A673 (cell line): ENCODE data around the gene IFI44L.

Source experiments
- CTCF ChIP-seq: fragments of 300-800, 200-600 bp; sonication (generic); conservative IDR thresholded peaks from 2 replicates; pipeline ENCODE4 v1.5.1; 2017; ENCODE audit warnings: low read depth, mild to moderate bottlenecking, antibody characterized with exemption, low read length, moderate library complexity, mixed read lengths
- EZH2 ChIP-seq: fragments of 200-600 bp; sonication (generic); IDR thresholded peaks from 2 replicates; pipeline ENCODE4 v1.6.1; 2017; ENCODE audit warnings: borderline replicate concordance, low read depth, mild to moderate bottlenecking, mixed read lengths, antibody characterized with exemption, low read length; ENCODE audit not compliant: poor library complexity, severe bottlenecking

- TF ChIP-seq CTCF (no peak), EZH2 (no peak)
Observed at GRCh38 chr1:78641558-78641957, 21.3 kb downstream of the IFI44L start.
